ENCODE results near the gene PBX4.
"Not testable (repeated sequence)": the region's sequence is repeated elsewhere in the genome, so short reads cannot be mapped to it uniquely, and the experiment has no call there.

PBX4 gene

GRCh38 chr19:19610376-19611202 is 7.9 kb downstream of the PBX4 start:
- Histone ChIP-seq H3K27me3 (ENCODE audit: insufficient read depth, poor library complexity, severe bottlenecking) (no peaks in the 10 kb centered on the region), H3K36me3 (ENCODE audit: low read depth) (peaks cover 6% of the 10 kb centered on the region; the same call in 1 of the 2 replicates), H3K4me1 (ENCODE audit: insufficient read depth, poor library complexity, severe bottlenecking) (peaks cover 24% of the 10 kb centered on the region), H3K4me3 (ENCODE audit: severe bottlenecking) (no peak overlapping the region), H3K27ac (ENCODE audit: poor library complexity, severe bottlenecking) (no peak overlapping the region), H3K9me3 (ENCODE audit: severe bottlenecking) (no peaks in the 10 kb centered on the region)
- no peak for TF ChIP-seq CTCF (IDR thresholded peaks at IDR 0.05; ENCODE audit: poor library complexity, severe bottlenecking)
- no peak for DNase-seq (ENCODE audit: low spot score)
- no peak for ATAC-seq (ENCODE audit: low read depth)

GRCh38 chr19:19606686-19607085 is 11.8 kb downstream of the PBX4 start:
- not testable (repeated sequence) for H3K4me3 ChIP-seq (ENCODE audit: severe bottlenecking); ATAC-seq (ENCODE audit: low read depth); DNase-seq (ENCODE audit: low spot score); H3K27me3 ChIP-seq (ENCODE audit: insufficient read depth, poor library complexity, severe bottlenecking); H3K36me3 ChIP-seq (ENCODE audit: low read depth); H3K9me3 ChIP-seq (ENCODE audit: severe bottlenecking)
- H3K27ac ChIP-seq (ENCODE audit: poor library complexity, severe bottlenecking) = peak overlapping the region; percentile 56
- peaks cover 38% of the 10 kb centered on the region for H3K4me1 ChIP-seq (ENCODE audit: insufficient read depth, poor library complexity, severe bottlenecking)

DNA sequence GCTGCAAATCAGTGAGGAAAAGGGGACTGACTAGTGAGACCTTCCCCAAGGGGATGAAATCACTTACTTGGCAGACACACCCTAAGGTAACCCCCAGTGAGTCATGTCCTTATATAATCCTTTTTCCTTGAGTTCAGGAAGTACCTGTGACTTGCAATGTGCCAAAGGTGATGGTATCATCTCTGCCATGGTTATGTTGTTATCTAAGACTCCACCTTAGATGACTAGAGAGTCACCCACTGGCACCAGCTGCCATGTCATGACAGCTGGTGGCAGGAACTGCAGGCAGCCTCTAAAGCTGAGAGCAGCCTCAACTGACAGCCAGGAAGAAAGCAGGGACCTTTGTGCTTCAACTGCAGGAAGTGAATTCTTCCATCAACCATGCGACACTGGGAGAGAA is 12.5 kb downstream of the PBX4 start:
- Histone ChIP-seq H3K27ac (ENCODE audit: poor library complexity, severe bottlenecking) (peak overlapping the region; percentile 56), H3K36me3 (ENCODE audit: low read depth) (peaks cover 3% of the 10 kb centered on the region; the same call in 1 of the 2 replicates), H3K27me3 (ENCODE audit: insufficient read depth, poor library complexity, severe bottlenecking) (no peaks in the 10 kb centered on the region), H3K4me1 (ENCODE audit: insufficient read depth, poor library complexity, severe bottlenecking) (peaks cover 38% of the 10 kb centered on the region), H3K9me3 (ENCODE audit: severe bottlenecking) (no peaks in the 10 kb centered on the region), H3K4me3 (ENCODE audit: severe bottlenecking) (no peak overlapping the region)
- ATAC-seq (ENCODE audit: low read depth) (peak; percentile 75), DNase-seq (ENCODE audit: low spot score) (no peak)
- no peak for TF ChIP-seq CTCF (IDR thresholded peaks at IDR 0.05; ENCODE audit: poor library complexity, severe bottlenecking)

DNA sequence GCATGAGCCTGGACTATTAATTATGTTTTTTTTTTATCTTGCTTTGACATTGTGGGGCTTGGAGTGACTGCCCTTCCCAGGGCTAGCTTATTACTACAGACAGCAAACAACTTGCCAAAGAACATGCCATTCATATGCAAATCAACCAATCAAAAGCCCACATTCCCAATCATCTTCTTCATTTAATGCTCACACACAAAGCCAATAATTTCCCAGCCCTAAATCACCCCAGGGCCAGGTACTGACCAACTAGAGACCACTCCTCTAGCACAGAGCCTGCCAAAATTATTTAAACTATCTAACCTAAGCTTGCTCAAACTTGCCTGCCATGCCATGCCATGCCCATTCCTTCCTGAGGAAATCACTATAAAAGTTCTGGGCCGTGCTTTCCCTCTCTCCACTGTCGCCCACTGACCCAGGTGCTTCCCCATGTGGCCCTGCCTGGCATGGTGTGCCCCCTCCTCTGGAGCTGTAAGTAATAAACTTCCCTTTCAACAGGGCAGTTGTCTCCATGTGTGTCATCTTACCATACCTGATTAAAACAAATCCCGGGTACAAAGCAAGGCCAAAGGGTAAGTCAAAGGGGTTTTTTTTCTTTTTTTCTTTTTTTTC is 15.7 kb downstream of the PBX4 start:
- Histone ChIP-seq H3K27me3 (ENCODE audit: insufficient read depth, poor library complexity, severe bottlenecking) (no peaks in the 10 kb centered on the region), H3K4me1 (ENCODE audit: insufficient read depth, poor library complexity, severe bottlenecking) (peaks cover 38% of the 10 kb centered on the region), H3K27ac (ENCODE audit: poor library complexity, severe bottlenecking) (peak overlapping the region; percentile 83), H3K9me3 (ENCODE audit: severe bottlenecking) (no peaks in the 10 kb centered on the region), H3K36me3 (ENCODE audit: low read depth) (peaks cover 3% of the 10 kb centered on the region; the same call in 1 of the 2 replicates), H3K4me3 (ENCODE audit: severe bottlenecking) (no peak overlapping the region)
- ATAC-seq (ENCODE audit: low read depth) = peak; percentile 85
- DNase-seq (ENCODE audit: low spot score) = no peak
- no peak for TF ChIP-seq CTCF (IDR thresholded peaks at IDR 0.05; ENCODE audit: poor library complexity, severe bottlenecking)

DNA sequence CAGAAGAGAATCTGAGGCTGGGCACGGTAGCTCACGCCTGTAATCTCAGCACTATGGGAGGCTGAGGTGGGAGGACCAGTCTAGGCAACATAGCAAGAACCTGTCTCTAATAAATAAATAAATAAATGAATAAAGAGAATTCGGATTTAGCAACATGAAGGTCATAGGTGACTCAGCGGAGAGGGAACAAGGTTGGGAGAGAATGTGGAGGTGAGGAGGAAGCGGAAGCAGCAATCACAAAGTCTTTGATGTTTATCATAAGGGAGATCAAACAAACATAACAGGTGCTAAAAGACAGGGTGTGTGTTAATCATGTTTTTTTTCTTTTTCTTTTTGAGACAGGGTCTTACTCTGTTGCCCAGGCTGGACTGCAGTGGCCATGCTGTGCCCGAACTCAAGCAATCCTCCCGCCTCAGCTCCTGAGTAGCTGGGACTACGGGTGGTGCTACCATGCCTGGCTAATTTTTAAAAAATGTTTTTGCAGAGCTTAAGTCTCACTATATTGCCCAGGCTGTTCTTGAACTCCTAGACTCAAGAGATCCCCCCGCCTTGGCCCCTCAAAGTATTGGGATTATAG is 16.3 kb downstream of the PBX4 start:
- H3K27me3 ChIP-seq (ENCODE audit: insufficient read depth, poor library complexity, severe bottlenecking) = no peaks in the 10 kb centered on the region
- peaks cover 38% of the 10 kb centered on the region for H3K4me1 ChIP-seq (ENCODE audit: insufficient read depth, poor library complexity, severe bottlenecking)
- no peaks in the 10 kb centered on the region for H3K9me3 ChIP-seq (ENCODE audit: severe bottlenecking)
- H3K4me3 ChIP-seq (ENCODE audit: severe bottlenecking) = no peak overlapping the region
- peak overlapping the region; percentile 83 for H3K27ac ChIP-seq (ENCODE audit: poor library complexity, severe bottlenecking)
- no peak for DNase-seq (ENCODE audit: low spot score)
- no peak for ATAC-seq (ENCODE audit: low read depth)
- no peak for TF ChIP-seq CTCF (IDR thresholded peaks at IDR 0.05; ENCODE audit: poor library complexity, severe bottlenecking)
- H3K36me3 ChIP-seq (ENCODE audit: low read depth) = no peaks in the 10 kb centered on the region; the same call in 1 of the 2 replicates

All from RWPE2 (cell line).